Measurements from ENCODE around the gene APLP2. TPM values are rescaled to one million over a fixed set of nuclear protein-coding genes. Genes with fewer than 3 reads are reported as not detected.
"Not testable (repeated sequence)": the region's sequence is repeated elsewhere in the genome, so short reads cannot be mapped to it uniquely, and the experiment has no call there.

APLP2 gene
- polyA plus RNA-seq, 6 donors from 2014 or later, result 289 to 343 (median 310) TPM

DNA sequence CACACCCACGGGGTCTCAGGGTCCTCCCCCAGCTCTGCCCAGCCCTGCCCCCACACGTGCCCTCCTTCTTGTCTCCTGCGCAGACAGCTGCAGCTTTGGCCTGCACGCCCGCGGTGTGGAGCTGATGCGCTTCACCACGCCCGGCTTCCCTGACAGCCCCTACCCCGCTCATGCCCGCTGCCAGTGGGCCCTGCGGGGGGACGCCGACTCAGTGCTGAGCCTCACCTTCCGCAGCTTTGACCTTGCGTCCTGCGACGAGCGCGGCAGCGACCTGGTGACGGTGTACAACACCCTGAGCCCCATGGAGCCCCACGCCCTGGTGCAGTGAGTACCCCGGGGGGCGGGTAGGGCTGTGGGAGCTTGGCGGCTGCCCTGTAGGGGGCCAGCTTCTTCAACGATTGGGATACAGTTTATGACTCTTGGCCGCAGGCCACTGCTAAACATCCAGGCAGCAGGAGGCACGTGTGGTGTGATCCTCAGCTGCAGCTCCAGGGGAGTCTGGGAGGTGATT lies 120.7 kb downstream of the APLP2 start:
- H3K27ac Mint-ChIP-seq, result peak overlapping the region in 2 of 6 donors; percentile 32 to 47
- H3K4me3 Mint-ChIP-seq, result no peak overlapping the region
- DNase-seq, result no peak
- H3K36me3 Mint-ChIP-seq, result peaks cover 4 to 10% of the 10 kb centered on the region in 2 donors
- H3K27me3 Mint-ChIP-seq, result no peaks in the 10 kb centered on the region
- no peaks in the 10 kb centered on the region for H3K9me3 Mint-ChIP-seq
- peaks cover 0 to 6% (median 5%) of the 10 kb centered on the region in 3 donors for H3K4me1 Mint-ChIP-seq
- no peak for ATAC-seq (ENCODE audit: low read depth in 2 of 2)

DNA sequence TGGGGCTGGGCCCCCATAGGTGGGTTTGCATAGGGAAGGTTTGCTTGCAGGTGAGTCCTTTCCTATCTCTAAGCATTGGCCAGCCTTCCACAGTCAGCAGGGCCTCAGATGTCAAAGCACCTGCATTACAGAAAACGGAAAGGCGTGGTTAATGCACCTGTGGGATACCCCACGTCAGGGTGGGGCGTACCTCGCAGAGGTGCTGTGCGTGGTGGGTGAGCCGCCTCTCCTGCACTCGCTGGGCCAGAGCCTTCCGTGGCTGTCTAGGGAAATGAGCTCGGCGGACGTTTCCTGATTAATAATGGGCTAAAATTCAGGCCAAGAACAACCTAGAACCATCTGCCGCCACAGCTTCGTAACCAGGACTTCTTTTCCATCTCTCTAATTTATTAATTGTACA lies 122.2 kb downstream of the APLP2 start:
- H3K27me3 Mint-ChIP-seq, result no peaks in the 10 kb centered on the region
- peaks cover 0 to 6% (median 5%) of the 10 kb centered on the region in 3 donors for H3K4me1 Mint-ChIP-seq
- no peaks in the 10 kb centered on the region for H3K9me3 Mint-ChIP-seq
- no peak overlapping the region for H3K27ac Mint-ChIP-seq
- H3K36me3 Mint-ChIP-seq, result peaks cover 4 to 10% of the 10 kb centered on the region in 2 donors
- no peak overlapping the region for H3K4me3 Mint-ChIP-seq
- DNase-seq, result no peak
- no peak for ATAC-seq (ENCODE audit: low read depth in 2 of 2)

DNA sequence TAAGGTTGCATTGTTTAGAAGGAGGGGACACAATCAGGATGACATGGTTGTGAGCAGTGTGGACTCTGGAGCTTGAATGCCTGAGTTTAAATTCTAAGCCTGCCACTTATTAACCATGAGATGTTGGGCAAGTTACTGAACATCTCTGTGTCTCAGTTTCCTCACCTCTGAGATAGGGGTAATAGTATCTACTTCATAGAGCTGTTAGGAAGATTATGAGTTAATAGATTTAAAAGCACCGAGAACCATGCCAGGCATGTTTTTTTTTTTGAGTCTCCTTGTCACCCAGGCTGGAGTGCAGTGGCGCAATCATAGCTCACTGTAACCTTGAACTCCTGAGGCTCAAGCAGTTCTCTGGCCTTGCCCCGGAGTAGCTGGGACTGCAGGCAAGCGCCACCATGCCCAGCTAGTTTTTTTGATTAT lies 123.2 kb downstream of the APLP2 start:
- ATAC-seq (ENCODE audit: low read depth in 2 of 2), result no peak
- H3K27me3 Mint-ChIP-seq, result no peaks in the 10 kb centered on the region
- no peak overlapping the region for H3K4me3 Mint-ChIP-seq
- DNase-seq, result no peak
- H3K9me3 Mint-ChIP-seq, result no peaks in the 10 kb centered on the region
- H3K4me1 Mint-ChIP-seq, result peaks cover 0 to 6% (median 5%) of the 10 kb centered on the region in 3 donors
- peaks cover 4 to 10% of the 10 kb centered on the region in 2 donors for H3K36me3 Mint-ChIP-seq
- H3K27ac Mint-ChIP-seq, result no peak overlapping the region

DNA sequence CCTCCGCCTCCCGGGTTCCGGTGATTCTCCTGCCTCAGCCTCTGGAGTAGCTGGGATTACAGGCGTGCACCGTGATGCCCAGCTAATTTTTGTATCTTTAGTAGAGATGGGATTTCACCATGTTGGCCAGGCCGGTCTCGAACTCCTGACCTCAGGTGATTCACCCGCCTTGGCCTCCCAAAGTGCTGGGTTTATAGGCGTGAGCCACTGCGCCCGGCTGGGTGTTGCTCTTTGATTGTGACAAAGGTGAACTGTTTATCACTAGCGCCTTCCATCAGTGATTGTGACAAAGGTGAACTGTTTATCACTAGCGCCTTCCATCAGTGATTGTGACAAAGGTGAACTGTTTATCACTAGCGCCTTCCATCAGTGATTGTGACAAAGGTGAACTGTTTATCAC lies 123.9 kb downstream of the APLP2 start:
- H3K36me3 Mint-ChIP-seq; H3K4me3 Mint-ChIP-seq; H3K27me3 Mint-ChIP-seq; DNase-seq; H3K4me1 Mint-ChIP-seq; H3K27ac Mint-ChIP-seq; H3K9me3 Mint-ChIP-seq; ATAC-seq (ENCODE audit: low read depth in 2 of 2): not testable (repeated sequence)

Other genes starting within 250 kb of the APLP2 start
- 10 to 100 TPM in 4 of 6 donors, 1 to 10 TPM in 2; 4.7 to 18.1 (median 12.7) TPM for gene NFRKB, start 174.3 kb upstream of the APLP2 start, polyA plus RNA-seq (ENCODE audit: low read depth in 6 of 6)
- gene PRDM10, start 67.1 kb upstream of the APLP2 start, polyA plus RNA-seq (ENCODE audit: low read depth in 6 of 6), result 1 to 10 TPM in 5 of 6 donors, not detected in 1; 2.2 to 4.5 (median 3.4) TPM
- 10 to 100 TPM; 13.4 to 38.8 (median 20.0) TPM for gene ST14, start 89.9 kb downstream of the APLP2 start, polyA plus RNA-seq (ENCODE audit: low read depth in 6 of 6)
- 1 to 10 TPM; 4.6 to 9.5 (median 7.5) TPM for gene ZBTB44, start 245.0 kb downstream of the APLP2 start, polyA plus RNA-seq (ENCODE audit: low read depth in 6 of 6)

Data from naive B cell (primary cell).